Inferior parietal cortex (tissue), 1 donor: ENCODE measurements around the gene CCT3.
"Not testable (repeated sequence)": the region's sequence is repeated elsewhere in the genome, so short reads cannot be mapped to it uniquely, and the experiment has no call there.

Experiments
- DNase-seq: peaks from one replicate; pipeline ENCODE4 v3.0.0-alpha.2; 2016; ENCODE audit errors: extremely low spot score

The CCT3 gene

GRCh38 chr1:156336242-156336641, 1.9 kb downstream of the CCT3 start:
- no peak for DNase-seq

- not testable (repeated sequence) for DNase-seq
These were observed 14.9 kb downstream of the CCT3 start for GRCh38 chr1:156323179-156323578.

- DNase-seq = no peak
These were observed 17.5 kb downstream of the CCT3 start for GRCh38 chr1:156320560-156320959.

DNA sequence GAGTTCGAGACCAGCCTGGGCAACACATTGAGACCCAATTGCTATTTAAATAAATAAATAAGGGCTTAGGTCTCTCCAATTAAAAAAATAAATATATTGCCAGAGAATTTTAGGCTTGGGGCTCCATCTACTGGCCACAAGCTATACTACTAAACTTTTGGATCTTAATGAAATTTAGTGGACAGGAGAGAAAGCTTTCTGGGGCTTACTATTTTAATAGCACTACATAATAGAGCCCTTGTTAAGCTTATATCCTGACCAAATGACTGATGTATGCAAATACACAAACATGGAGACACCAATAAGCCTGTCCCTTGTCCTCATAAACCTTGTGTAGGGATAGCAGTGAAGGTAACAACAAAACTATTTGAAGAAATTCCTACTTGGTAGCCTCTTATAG, 18.4 kb downstream of the CCT3 start:
- peak; percentile 32 for DNase-seq

GRCh38 chr1:156316909-156317308, 21.2 kb downstream of the CCT3 start:
- DNase-seq = no peak

- no peak for DNase-seq
These were observed 27.1 kb downstream of the CCT3 start for GRCh38 chr1:156310962-156311361.

GRCh38 chr1:156308078-156308477, 30.0 kb downstream of the CCT3 start:
- no peak for DNase-seq

DNA sequence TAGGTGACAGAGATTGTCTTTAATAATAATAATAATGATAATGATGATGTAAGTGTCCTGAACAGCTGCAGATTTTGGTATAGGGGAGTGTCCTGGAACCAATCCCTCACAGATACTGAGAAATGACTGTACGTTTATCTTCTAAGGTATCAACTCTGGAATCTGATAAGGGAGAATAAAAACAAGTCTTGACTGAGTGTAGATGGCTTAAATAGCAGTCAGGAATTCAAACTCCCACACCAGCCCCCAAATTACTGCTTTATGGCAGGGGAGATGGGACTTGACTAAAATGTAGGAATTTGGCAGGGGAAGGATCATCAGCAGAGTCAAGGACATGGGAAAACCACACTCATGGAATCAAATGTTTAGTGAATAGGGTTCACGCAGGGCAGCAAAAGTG, 32.9 kb downstream of the CCT3 start:
- no peak for DNase-seq

- no peak for DNase-seq
These were observed 34.9 kb downstream of the CCT3 start for GRCh38 chr1:156303241-156303640.

DNA sequence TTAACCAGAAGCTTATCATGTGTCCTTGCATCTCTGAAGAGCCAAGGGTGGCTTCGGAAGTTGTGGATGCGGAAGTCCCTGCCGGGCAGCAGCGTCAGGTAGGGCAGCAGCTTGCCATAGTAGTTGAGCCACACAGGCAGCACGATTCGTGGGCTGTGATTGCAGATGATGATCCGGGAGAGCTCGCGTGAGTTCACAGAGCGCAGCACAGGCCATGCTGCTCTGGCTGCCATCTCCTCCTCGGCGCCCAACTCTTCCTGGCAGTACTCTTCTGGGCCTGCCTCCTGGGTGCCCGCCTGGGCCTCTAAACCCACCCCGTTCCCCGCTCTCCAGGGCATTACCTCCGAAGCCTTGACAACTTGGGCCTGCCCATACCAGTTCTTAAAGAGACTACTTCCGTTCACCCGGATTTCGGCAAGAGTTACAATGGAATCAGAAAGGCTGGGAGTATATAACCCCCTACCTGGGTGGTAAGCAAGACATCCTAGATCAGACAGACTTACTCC, 39.2 kb downstream of the CCT3 start, which contains the start of gene VHLL:
Gene VHLL, minus strand, starts transcription at position 456 of the 506 bp plus-strand sequence. Its CDS starts 118 bp downstream, at position 338.
- no peak for DNase-seq

GRCh38 chr1:156295391-156295947, 42.6 kb downstream of the CCT3 start, which contains the start of gene GLMP:
Gene GLMP (minus strand): TSS chr1:156295679. CDS start chr1:156295645, 34 bp downstream.
- DNase-seq = peak; percentile 82

DNA sequence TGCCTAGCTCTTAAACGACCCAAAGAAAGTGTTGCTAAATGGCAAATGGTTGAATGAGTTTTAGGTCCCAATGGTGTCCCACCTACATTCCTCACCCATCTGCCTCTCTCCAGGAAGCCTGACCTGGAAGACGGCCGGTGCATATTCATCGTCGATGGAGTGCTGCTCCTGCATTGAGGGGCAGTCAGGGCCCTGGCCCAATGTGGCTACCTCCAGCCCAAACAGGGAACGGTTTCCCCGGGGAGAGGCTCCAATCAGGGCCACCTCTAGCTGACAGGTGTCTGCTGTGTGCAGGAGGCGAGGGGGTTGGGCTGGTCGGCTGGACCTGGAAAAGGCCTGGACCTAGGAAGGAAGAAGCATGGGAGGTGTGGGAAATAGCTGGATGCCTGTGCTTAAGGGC, 44.2 kb downstream of the CCT3 start:
- no peak for DNase-seq

DNA sequence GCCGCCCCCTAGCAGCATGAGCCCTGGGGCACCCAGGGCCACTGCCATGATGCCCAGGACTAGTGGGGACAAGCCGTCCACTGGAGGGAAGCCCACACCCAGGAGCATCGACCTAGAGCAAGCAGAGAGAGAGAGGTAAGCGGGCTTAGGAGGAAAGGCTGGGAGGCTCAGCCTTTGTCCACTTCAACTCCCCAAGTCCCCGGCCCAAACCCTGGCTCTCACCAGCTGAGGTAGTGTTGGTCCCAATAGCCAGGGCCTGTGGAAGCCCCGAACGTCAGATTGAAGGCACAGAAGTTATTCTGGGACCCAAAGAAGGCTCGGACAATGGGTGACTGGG, 45.0 kb downstream of the CCT3 start:
- DNase-seq = no peak

GRCh38 chr1:156291226-156292061, 46.6 kb downstream of the CCT3 start:
- DNase-seq = peak; percentile 72

DNA sequence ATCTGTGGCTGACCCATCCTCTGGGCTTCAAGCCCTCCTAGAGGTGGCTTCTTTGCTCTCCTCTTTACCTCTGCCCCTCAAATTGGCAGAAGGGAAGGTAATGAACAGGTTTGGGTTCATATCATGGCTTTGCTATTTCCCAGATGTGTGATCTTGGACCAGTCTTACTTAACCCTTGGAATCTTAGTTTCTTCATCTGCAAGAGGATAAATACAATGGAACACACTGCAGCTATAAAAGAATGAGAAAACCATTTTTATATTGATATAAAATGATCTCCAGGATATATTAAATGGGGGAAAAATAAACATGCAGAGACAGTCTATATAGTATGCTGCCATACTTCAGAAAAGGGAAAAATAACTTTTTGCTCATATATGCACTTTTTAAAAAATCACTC, 48.2 kb downstream of the CCT3 start:
- no peak for DNase-seq

- no peak for DNase-seq
These were observed 52.0 kb downstream of the CCT3 start for GRCh38 chr1:156286061-156286460.

DNA sequence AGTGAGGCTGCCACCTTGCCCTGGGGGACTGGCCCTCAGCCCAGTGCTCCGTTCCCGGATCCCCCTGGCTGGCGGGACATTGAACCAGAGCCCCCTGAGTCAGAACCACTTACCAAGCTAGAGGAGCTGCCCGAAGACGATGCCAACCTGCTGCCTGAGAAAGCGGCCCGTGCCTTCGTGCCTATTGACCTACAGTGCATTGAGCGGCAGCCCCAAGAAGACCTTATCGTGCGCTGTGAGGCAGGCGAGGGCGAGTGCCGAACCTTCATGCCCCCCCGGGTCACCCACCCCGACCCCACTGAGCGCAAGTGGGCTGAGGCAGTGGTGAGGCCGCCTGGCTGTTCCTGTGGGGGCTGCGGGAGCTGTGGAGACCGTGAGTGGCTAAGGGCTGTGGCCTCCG, 52.7 kb downstream of the CCT3 start:
- no peak for DNase-seq

- no peak for DNase-seq
These were observed 53.3 kb downstream of the CCT3 start for GRCh38 chr1:156284757-156285156.

GRCh38 chr1:156284112-156284511, 54.0 kb downstream of the CCT3 start, which contains the start of gene TMEM79:
Gene TMEM79 (plus strand): TSS chr1:156284325. CDS start chr1:156285227, 902 bp downstream.
- no peak for DNase-seq

GRCh38 chr1:156283521-156283920, 54.6 kb downstream of the CCT3 start:
- no peak for DNase-seq

DNA sequence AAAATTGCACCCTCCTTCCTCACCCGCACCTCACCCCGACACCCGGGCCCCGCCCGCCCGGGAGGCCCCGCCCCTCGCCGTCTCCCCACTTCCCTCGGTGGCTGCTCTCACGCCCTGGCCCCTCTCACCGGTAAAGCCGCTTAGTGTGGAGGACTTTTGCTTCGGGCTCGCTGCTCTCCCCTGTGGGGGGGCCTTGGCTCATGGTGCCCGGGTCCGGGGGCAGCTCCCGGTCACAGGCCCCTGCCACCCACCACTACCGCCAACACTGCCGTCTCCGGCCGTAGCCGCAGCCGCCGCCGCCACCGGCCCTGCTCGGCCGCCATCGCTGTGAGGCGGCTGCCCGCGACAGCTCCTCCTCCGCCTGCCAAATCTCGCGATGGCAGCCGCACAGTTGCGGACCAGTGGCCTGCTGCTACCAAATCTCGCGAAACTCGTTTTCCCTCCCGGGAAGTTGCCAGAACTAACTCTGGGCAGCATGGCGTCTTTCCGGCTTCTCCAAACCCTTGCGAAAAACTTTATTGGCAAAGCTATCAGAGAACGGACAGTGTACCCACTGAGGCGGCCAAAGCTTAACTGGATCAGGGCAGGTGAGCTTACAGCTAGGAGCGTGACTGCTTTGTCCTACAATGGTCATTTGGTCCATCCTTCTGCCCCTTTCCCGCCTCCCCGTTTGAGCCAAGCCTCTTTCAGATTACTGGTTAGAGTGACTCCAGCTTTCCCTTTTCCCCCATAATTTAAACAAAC, 55.4 kb downstream of the CCT3 start, which contains the start of gene SMG5:
Gene SMG5, minus strand, starts transcription at position 347 of the 744 bp plus-strand sequence. Its CDS starts 145 bp downstream, at position 202.
- DNase-seq = peak; percentile 98
